ENCODE measurements around the gene STIP1.
A peak's percentile ranks its signal among the peaks of the same experiment; 100 is the strongest.
"Not testable (repeated sequence)": the region's sequence is repeated elsewhere in the genome, so short reads cannot be mapped to it uniquely, and the experiment has no call there.

Gene STIP1

GRCh38 chr11:64237484-64237951 lies 51.5 kb downstream of the STIP1 start:
- no peak for DNase-seq (ENCODE audit: low read depth in 2 of 2)

- no peak for DNase-seq (ENCODE audit: low read depth in 2 of 2)
Observed at GRCh38 chr11:64238076-64238475, 52.1 kb downstream of the STIP1 start.

- DNase-seq (ENCODE audit: low read depth in 2 of 2) = no peak
Observed at GRCh38 chr11:64238999-64239398, 53.0 kb downstream of the STIP1 start.

- no peak for DNase-seq (ENCODE audit: low read depth in 2 of 2)
Observed at GRCh38 chr11:64239662-64240434, 53.9 kb downstream of the STIP1 start.

GRCh38 chr11:64240435-64241240 lies 54.7 kb downstream of the STIP1 start, which contains the start of gene FKBP2:
TSS of gene FKBP2 (plus strand) at chr11:64241095. CDS start at chr11:64242388, 1,293 bp downstream.
- DNase-seq (ENCODE audit: low read depth in 2 of 2) = peak; percentile 93 to 94

- peak in 1 of 2 experiments; percentile 98 for DNase-seq (ENCODE audit: low read depth in 2 of 2)
Observed at GRCh38 chr11:64241241-64241490, 55.2 kb downstream of the STIP1 start.

GRCh38 chr11:64241491-64242374 lies 55.8 kb downstream of the STIP1 start:
- DNase-seq (ENCODE audit: low read depth in 2 of 2) = peak in 1 of 2 experiments; percentile 98

- no peak for DNase-seq (ENCODE audit: low read depth in 2 of 2)
Observed at GRCh38 chr11:64243236-64243854, 57.4 kb downstream of the STIP1 start.

- no peak for DNase-seq (ENCODE audit: low read depth in 2 of 2)
Observed at GRCh38 chr11:64244107-64244506, 58.1 kb downstream of the STIP1 start.

- no peak for DNase-seq (ENCODE audit: low read depth in 2 of 2)
Observed at GRCh38 chr11:64244966-64245365, 59.0 kb downstream of the STIP1 start.

GRCh38 chr11:64245401-64245796 lies 59.4 kb downstream of the STIP1 start:
- DNase-seq (ENCODE audit: low read depth in 2 of 2) = no peak

- DNase-seq (ENCODE audit: low read depth in 2 of 2) = peak; percentile 65 to 68
Observed at GRCh38 chr11:64245797-64246620, 60.0 kb downstream of the STIP1 start.

- not testable (repeated sequence) for DNase-seq (ENCODE audit: low read depth in 2 of 2)
Observed at GRCh38 chr11:64246621-64246870, 60.6 kb downstream of the STIP1 start.

- peak; percentile 58 to 60 for DNase-seq (ENCODE audit: low read depth in 2 of 2)
Observed at GRCh38 chr11:64246871-64247728, 61.1 kb downstream of the STIP1 start, which contains the start of gene PPP1R14B. TSS of gene PPP1R14B (minus strand) at chr11:64246943. CDS start at chr11:64246673, 270 bp downstream.

GRCh38 chr11:64247729-64248531 lies 62.0 kb downstream of the STIP1 start:
- no peak for DNase-seq (ENCODE audit: low read depth in 2 of 2)

GRCh38 chr11:64248578-64248977 lies 62.6 kb downstream of the STIP1 start:
- DNase-seq (ENCODE audit: low read depth in 2 of 2) = no peak

- DNase-seq (ENCODE audit: low read depth in 2 of 2) = no peak
Observed at GRCh38 chr11:64249038-64249437, 63.1 kb downstream of the STIP1 start.

- no peak for DNase-seq (ENCODE audit: low read depth in 2 of 2)
Observed at GRCh38 chr11:64249563-64250414, 63.8 kb downstream of the STIP1 start.

Data from fibroblast of skin of left quadriceps (primary cell).